HEK293 (cell line): ENCODE data around the gene LRRC15.

Experiments
- CTCF ChIA-PET: fragments of 350-600 bp; formaldehyde crosslinking; extraction: SDS; loops from one replicate; lab custom pipeline; 2021; ENCODE audit warnings: antibody characterized with exemption; lab: Yijun Ruan, JAX
- POLR2A ChIA-PET: fragments of 300-600 bp; formaldehyde crosslinking; extraction: SDS; loops from one replicate; lab custom pipeline; 2020; ENCODE audit warnings: antibody characterized with exemption, inconsistent platforms; lab: Yijun Ruan, JAX
- H3K27ac ChIP-seq: fragments of 200-500 bp; sonication (Bioruptor generic); 2 replicates; pipeline ENCODE4 v1.5.1; 2014; ENCODE audit warnings: low read depth, low read length, control low read depth, inconsistent platforms; ENCODE audit errors: extremely low read depth
- H3K36me3 ChIP-seq, 2 experiments: fragments of 200-500 bp in 1 of 2; sonication (Bioruptor generic) in 1 of 2; 1 replicate in 1 of 2; 2 replicates in 1 of 2; pipeline ENCODE4 v1.5.1; 2014 to 2017; ENCODE audit warnings: inconsistent platforms in 2 of 2, low read length in 2 of 2; ENCODE audit not compliant: control insufficient read depth in 2 of 2, insufficient read depth in 1 of 2
- H3K4me1 ChIP-seq: fragments of 200-500 bp; sonication (Bioruptor generic); 2 replicates; pipeline ENCODE4 v1.5.1; 2014; ENCODE audit warnings: mild to moderate bottlenecking, low read length, inconsistent platforms; ENCODE audit not compliant: control insufficient read depth, insufficient read depth
- H3K4me3 ChIP-seq: 2 replicates; pipeline ENCODE4 v1.5.1; 2011; ENCODE audit warnings: low read depth, mild to moderate bottlenecking, control low read depth, low read length, moderate library complexity
- H3K9me3 ChIP-seq: fragments of 200-500 bp; sonication (Bioruptor generic); 2 replicates; pipeline ENCODE4 v1.5.1; 2014; ENCODE audit warnings: low read depth, low read length, inconsistent platforms; ENCODE audit not compliant: control insufficient read depth, insufficient read depth
- BCL11B ChIP-seq: fragments of 450-650 bp; formaldehyde crosslinking; IDR thresholded peaks from 2 replicates; pipeline ENCODE4 v1.5.1; 2016; ENCODE audit warnings: low read depth, missing biosample characterization, missing genetic modification characterization
- FEZF1 ChIP-seq: fragments of 450-650 bp; formaldehyde crosslinking; IDR thresholded peaks from 2 replicates; pipeline ENCODE4 v1.5.1; 2016; ENCODE audit warnings: missing biosample characterization, missing genetic modification characterization
- MYNN ChIP-seq: fragments of 450-650 bp; formaldehyde crosslinking; IDR thresholded peaks from 2 replicates; pipeline ENCODE4 v1.5.1; 2016; ENCODE audit warnings: missing biosample characterization, missing genetic modification characterization, borderline replicate concordance
- OSR2 ChIP-seq: fragments of 450-650 bp; formaldehyde crosslinking; IDR thresholded peaks from 2 replicates; pipeline ENCODE4 v1.5.1; 2016; ENCODE audit warnings: missing biosample characterization, missing genetic modification characterization
- PRDM6 ChIP-seq: fragments of 450-650 bp; formaldehyde crosslinking; IDR thresholded peaks from 2 replicates; pipeline ENCODE4 v1.5.1; 2017; ENCODE audit warnings: missing biosample characterization, missing genetic modification characterization
- SCRT1 ChIP-seq: fragments of 450-650 bp; formaldehyde crosslinking; IDR thresholded peaks from 2 replicates; pipeline ENCODE4 v1.5.1; 2016; ENCODE audit warnings: missing biosample characterization, missing genetic modification characterization, borderline replicate concordance
- SCRT2 ChIP-seq: fragments of 450-650 bp; formaldehyde crosslinking; IDR thresholded peaks from 2 replicates; pipeline ENCODE4 v1.5.1; 2016; ENCODE audit warnings: missing biosample characterization, missing genetic modification characterization
- SP7 ChIP-seq: fragments of 450-650 bp; formaldehyde crosslinking; IDR thresholded peaks from 2 replicates; pipeline ENCODE4 v1.5.1; 2016; ENCODE audit warnings: missing biosample characterization, missing genetic modification characterization
- ZBTB44 ChIP-seq: fragments of 450-650 bp; IDR thresholded peaks from 2 replicates; pipeline ENCODE4 v1.5.1; 2018; ENCODE audit warnings: missing biosample characterization, mild to moderate bottlenecking, missing genetic modification characterization
- ZBTB8A ChIP-seq: fragments of 450-650 bp; formaldehyde crosslinking; IDR thresholded peaks from 2 replicates; pipeline ENCODE4 v1.5.1; 2016; ENCODE audit warnings: missing biosample characterization, missing genetic modification characterization
- ZEB2 ChIP-seq: fragments of 450-650 bp; formaldehyde crosslinking; IDR thresholded peaks from 2 replicates; pipeline ENCODE4 v1.5.1; 2016; ENCODE audit warnings: missing biosample characterization, missing genetic modification characterization
- ZNF341 ChIP-seq: fragments of 450-650 bp; formaldehyde crosslinking; IDR thresholded peaks from 2 replicates; pipeline ENCODE4; 2016; ENCODE audit warnings: low read depth, missing biosample characterization, missing genetic modification characterization
- ZNF426 ChIP-seq: fragments of 450-650 bp; formaldehyde crosslinking; IDR thresholded peaks from 2 replicates; pipeline ENCODE4 v1.5.1; 2017; ENCODE audit warnings: missing biosample characterization, missing genetic modification characterization, mild to moderate bottlenecking, inconsistent platforms, moderate library complexity
- ZNF449 ChIP-seq: fragments of 450-650 bp; formaldehyde crosslinking; IDR thresholded peaks from 2 replicates; pipeline ENCODE4 v1.5.1; 2017; ENCODE audit warnings: missing biosample characterization, mild to moderate bottlenecking, missing genetic modification characterization, moderate library complexity
- ZNF558 ChIP-seq: fragments of 450-650 bp; formaldehyde crosslinking; IDR thresholded peaks from 2 replicates; pipeline ENCODE4 v1.5.1; 2016; ENCODE audit warnings: missing biosample characterization, missing genetic modification characterization
- ZNF837 ChIP-seq: fragments of 450-650 bp; formaldehyde crosslinking; IDR thresholded peaks from 2 replicates; pipeline ENCODE4 v1.5.1; 2016; ENCODE audit warnings: missing biosample characterization, missing genetic modification characterization
- ZSCAN23 ChIP-seq: fragments of 450-650 bp; formaldehyde crosslinking; IDR thresholded peaks from 2 replicates; pipeline ENCODE4 v1.5.1; 2016; ENCODE audit warnings: missing biosample characterization, missing genetic modification characterization
- TF ChIP-seq, protein P1 (sequence below): sonication (generic); formaldehyde crosslinking; IDR thresholded peaks from 2 replicates; pipeline ENCODE4 v1.8.1; 2022; ENCODE audit warnings: mild to moderate bottlenecking, moderate library complexity, missing genetic modification reagents

LRRC15 gene

DNA sequence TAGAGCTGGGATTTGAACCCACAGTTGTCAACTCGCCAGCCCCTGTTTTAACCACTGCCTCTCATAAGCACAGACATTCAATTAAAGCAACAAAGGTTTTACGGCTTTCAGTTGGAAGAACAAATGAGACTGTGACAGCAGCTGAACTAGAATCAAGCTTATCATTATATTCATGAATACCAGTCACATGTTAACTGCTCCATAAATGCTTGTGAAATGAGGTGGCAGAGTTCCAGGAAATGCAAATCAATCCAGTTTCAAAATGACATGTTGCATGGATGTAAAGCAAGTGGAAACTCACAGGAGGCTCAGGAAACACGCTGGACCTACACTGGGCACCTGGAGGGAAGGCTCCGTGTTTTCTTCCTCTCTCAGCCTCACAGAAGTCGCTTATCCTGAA, 25.7 kb upstream of the LRRC15 start:
- POLR2A ChIA-PET = no interaction called here
- Histone ChIP-seq H3K27ac (no peak overlapping the region), H3K36me3 (no peaks in the 10 kb centered on the region), H3K4me3 (no peak overlapping the region)
- CTCF ChIA-PET = interaction anchor here (0.7 to 1.4 kb wide), 2 partner anchors 9 to 52 kb away, joined by 4 to 5 read pairs; no protein-coding TSS in a partner anchor
- TF ChIP-seq ZBTB44 (tag by site-specific recombination) (peak; percentile 54; the same call in 1 of the 2 replicates), SCRT2 (tag by site-specific recombination) (peak; percentile 81), ZNF837 (tag by site-specific recombination) (no peak), ZNF341 (no peak), ZBTB8A (0 out of 2 replicates have a peak, but pooled peaks have one; percentile 20), BCL11B (tag by site-specific recombination) (0 out of 2 replicates have a peak, but pooled peaks have one; percentile 24), SCRT1 (0 out of 2 replicates have a peak, but pooled peaks have one; percentile 50), FEZF1 (tag by site-specific recombination) (0 out of 2 replicates have a peak, but pooled peaks have one; percentile 25), OSR2 (tag by site-specific recombination) (peak; percentile 74; the same call in 1 of the 2 replicates), SP7 (tag by site-specific recombination) (peak; percentile 95), ZEB2 (tag by site-specific recombination) (peak; percentile 22; the same call in 1 of the 2 replicates)
- TF ChIP-seq, protein P1, sequence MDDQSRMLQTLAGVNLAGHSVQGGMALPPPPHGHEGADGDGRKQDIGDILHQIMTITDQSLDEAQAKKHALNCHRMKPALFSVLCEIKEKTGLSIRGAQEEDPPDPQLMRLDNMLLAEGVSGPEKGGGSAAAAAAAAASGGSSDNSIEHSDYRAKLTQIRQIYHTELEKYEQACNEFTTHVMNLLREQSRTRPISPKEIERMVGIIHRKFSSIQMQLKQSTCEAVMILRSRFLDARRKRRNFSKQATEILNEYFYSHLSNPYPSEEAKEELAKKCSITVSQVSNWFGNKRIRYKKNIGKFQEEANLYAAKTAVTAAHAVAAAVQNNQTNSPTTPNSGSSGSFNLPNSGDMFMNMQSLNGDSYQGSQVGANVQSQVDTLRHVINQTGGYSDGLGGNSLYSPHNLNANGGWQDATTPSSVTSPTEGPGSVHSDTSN (CRISPR knock-in tag) = no peak
- TF ChIP-seq, all 188 proteins: peak for 9
- Histone ChIP-seq H3K9me3 (no peaks in the 10 kb centered on the region), H3K4me1 (no peaks in the 10 kb centered on the region)

GRCh38 chr3:194392576-194392975, 23.0 kb upstream of the LRRC15 start:
- POLR2A ChIA-PET = interaction anchor here (0.5 kb wide), 1 partner anchor 54 kb away, joined by 4 read pairs; no protein-coding TSS in a partner anchor
- CTCF ChIA-PET = interaction anchor here (0.6 kb wide), 1 partner anchor 105 kb away, joined by 3 read pairs; no protein-coding TSS in a partner anchor

More at GRCh38 chr3:194392576-194392975, 23.0 kb upstream of the LRRC15 start:
- TF ChIP-seq SP7 (tag by site-specific recombination) (no peak), PRDM6 (tag by site-specific recombination) (no peak), ZNF426 (tag by site-specific recombination) (no peak), ZNF449 (no peak), ZSCAN23 (tag by site-specific recombination) (no peak), ZNF558 (no peak), MYNN (tag by site-specific recombination) (no peak)
- Histone ChIP-seq H3K9me3 (no peaks in the 10 kb centered on the region), H3K27ac (no peak overlapping the region), H3K36me3 (no peaks in the 10 kb centered on the region), H3K4me3 (no peak overlapping the region), H3K4me1 (no peaks in the 10 kb centered on the region)
